ENCODE measurements around the gene NANOS1.

Gene NANOS1

GRCh38 chr10:119003572-119004289 is 25.8 kb upstream of the NANOS1 start:
- H3K36me3 ChIP-seq (ENCODE audit: insufficient read depth) = no peaks in the 10 kb centered on the region

GRCh38 chr10:119005362-119006043 is 24.0 kb upstream of the NANOS1 start:
- Histone ChIP-seq H3K4me2 (no peak overlapping the region), H3K4me1 (ENCODE audit: low read depth, poor library complexity, severe bottlenecking) (peaks cover 4% of the 10 kb centered on the region), H2AFZ (ENCODE audit: low read depth) (no peak overlapping the region), H3K36me3 (ENCODE audit: insufficient read depth) (no peaks in the 10 kb centered on the region), H4K20me1 (ENCODE audit: insufficient read depth) (no peaks in the 10 kb centered on the region), H3K9ac (no peak overlapping the region), H3K79me2 (ENCODE audit: insufficient read depth, low read depth) (no peaks in the 10 kb centered on the region), H3K27ac (no peak overlapping the region), H3K4me3 (IDR thresholded peaks at IDR 0.05; ENCODE audit: insufficient read depth, low read depth, low read length) (no peak overlapping the region), H3K27me3 (ENCODE audit: insufficient read depth, low read depth) (no peaks in the 10 kb centered on the region)
- TF ChIP-seq, protein P1, sequence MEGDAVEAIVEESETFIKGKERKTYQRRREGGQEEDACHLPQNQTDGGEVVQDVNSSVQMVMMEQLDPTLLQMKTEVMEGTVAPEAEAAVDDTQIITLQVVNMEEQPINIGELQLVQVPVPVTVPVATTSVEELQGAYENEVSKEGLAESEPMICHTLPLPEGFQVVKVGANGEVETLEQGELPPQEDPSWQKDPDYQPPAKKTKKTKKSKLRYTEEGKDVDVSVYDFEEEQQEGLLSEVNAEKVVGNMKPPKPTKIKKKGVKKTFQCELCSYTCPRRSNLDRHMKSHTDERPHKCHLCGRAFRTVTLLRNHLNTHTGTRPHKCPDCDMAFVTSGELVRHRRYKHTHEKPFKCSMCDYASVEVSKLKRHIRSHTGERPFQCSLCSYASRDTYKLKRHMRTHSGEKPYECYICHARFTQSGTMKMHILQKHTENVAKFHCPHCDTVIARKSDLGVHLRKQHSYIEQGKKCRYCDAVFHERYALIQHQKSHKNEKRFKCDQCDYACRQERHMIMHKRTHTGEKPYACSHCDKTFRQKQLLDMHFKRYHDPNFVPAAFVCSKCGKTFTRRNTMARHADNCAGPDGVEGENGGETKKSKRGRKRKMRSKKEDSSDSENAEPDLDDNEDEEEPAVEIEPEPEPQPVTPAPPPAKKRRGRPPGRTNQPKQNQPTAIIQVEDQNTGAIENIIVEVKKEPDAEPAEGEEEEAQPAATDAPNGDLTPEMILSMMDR (conservative IDR thresholded peaks at IDR 0.05; ENCODE audit: low read depth, low read length) = no peak

More at GRCh38 chr10:119003572-119004289, 25.8 kb upstream of the NANOS1 start:
- Histone ChIP-seq H3K27ac (no peak overlapping the region), H3K9ac (no peak overlapping the region), H3K79me2 (ENCODE audit: insufficient read depth, low read depth) (no peaks in the 10 kb centered on the region), H3K4me2 (no peak overlapping the region), H3K27me3 (ENCODE audit: insufficient read depth, low read depth) (no peaks in the 10 kb centered on the region), H3K4me1 (ENCODE audit: low read depth, poor library complexity, severe bottlenecking) (peaks cover 5% of the 10 kb centered on the region), H2AFZ (ENCODE audit: low read depth) (no peak overlapping the region), H3K4me3 (IDR thresholded peaks at IDR 0.05; ENCODE audit: insufficient read depth, low read depth, low read length) (no peak overlapping the region), H4K20me1 (ENCODE audit: insufficient read depth) (no peaks in the 10 kb centered on the region)
- TF ChIP-seq, protein P1 (conservative IDR thresholded peaks at IDR 0.05; ENCODE audit: low read depth, low read length) = no peak

DNA sequence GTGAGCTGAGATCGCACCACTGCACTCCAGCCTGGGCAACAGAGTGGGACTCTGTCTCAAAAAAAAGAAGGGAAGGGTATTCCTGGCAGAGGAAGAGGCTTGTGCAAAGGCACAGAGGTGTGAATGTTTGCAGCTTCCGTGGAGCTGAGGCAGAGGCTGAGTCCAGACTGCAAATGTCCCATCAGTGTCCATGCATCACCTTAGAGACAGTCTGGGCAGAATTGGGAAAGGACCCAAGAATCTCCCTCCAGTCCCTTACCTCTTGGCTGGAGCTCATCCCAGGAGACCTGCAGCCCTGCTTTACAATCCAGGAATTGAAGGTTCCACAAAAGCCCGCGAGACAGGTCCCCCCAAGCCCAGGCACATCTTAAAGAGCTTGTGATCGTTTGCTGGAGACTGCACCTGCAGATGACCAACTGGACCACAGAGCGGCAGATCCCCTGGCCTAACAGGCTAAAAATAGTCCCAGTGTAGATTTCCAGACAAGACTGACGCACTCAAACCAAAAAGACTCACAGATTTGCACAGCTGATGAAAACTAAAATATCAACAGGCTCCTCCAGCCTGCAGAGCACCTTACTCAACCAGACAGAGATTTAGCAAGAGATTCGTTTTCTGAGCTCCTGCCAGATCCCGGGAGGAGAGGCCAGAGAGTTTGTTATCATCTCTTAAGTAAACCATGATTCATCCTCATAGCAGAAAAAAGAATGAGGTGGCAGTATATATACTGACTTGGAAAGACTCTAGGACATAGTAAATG is 22.9 kb upstream of the NANOS1 start:
- Histone ChIP-seq H3K4me3 (IDR thresholded peaks at IDR 0.05; ENCODE audit: insufficient read depth, low read depth, low read length) (no peak overlapping the region), H3K36me3 (ENCODE audit: insufficient read depth) (no peaks in the 10 kb centered on the region), H3K27me3 (ENCODE audit: insufficient read depth, low read depth) (no peaks in the 10 kb centered on the region), H3K4me1 (ENCODE audit: low read depth, poor library complexity, severe bottlenecking) (no peaks in the 10 kb centered on the region), H3K79me2 (ENCODE audit: insufficient read depth, low read depth) (no peaks in the 10 kb centered on the region), H2AFZ (ENCODE audit: low read depth) (no peak overlapping the region), H3K27ac (no peak overlapping the region), H4K20me1 (ENCODE audit: insufficient read depth) (no peaks in the 10 kb centered on the region), H3K4me2 (no peak overlapping the region), H3K9ac (no peak overlapping the region)
- TF ChIP-seq, protein P1 (conservative IDR thresholded peaks at IDR 0.05; ENCODE audit: low read depth, low read length) = no peak

- H3K4me2 ChIP-seq = no peak overlapping the region
Measured at GRCh38 chr10:119007211-119007574, 22.3 kb upstream of the NANOS1 start.

More at GRCh38 chr10:119007211-119007574, 22.3 kb upstream of the NANOS1 start:
- Histone ChIP-seq H3K27me3 (ENCODE audit: insufficient read depth, low read depth) (no peaks in the 10 kb centered on the region), H3K36me3 (ENCODE audit: insufficient read depth) (no peaks in the 10 kb centered on the region), H3K4me1 (ENCODE audit: low read depth, poor library complexity, severe bottlenecking) (no peaks in the 10 kb centered on the region), H2AFZ (ENCODE audit: low read depth) (no peak overlapping the region), H3K9ac (no peak overlapping the region), H3K27ac (no peak overlapping the region), H3K4me3 (IDR thresholded peaks at IDR 0.05; ENCODE audit: insufficient read depth, low read depth, low read length) (no peak overlapping the region), H4K20me1 (ENCODE audit: insufficient read depth) (no peaks in the 10 kb centered on the region), H3K79me2 (ENCODE audit: insufficient read depth, low read depth) (no peaks in the 10 kb centered on the region)
- TF ChIP-seq, protein P1 (conservative IDR thresholded peaks at IDR 0.05; ENCODE audit: low read depth, low read length) = no peak

All from KMS-11 (cell line).